Measurements from ENCODE around the gene MGAT4C.

The MGAT4C gene

DNA sequence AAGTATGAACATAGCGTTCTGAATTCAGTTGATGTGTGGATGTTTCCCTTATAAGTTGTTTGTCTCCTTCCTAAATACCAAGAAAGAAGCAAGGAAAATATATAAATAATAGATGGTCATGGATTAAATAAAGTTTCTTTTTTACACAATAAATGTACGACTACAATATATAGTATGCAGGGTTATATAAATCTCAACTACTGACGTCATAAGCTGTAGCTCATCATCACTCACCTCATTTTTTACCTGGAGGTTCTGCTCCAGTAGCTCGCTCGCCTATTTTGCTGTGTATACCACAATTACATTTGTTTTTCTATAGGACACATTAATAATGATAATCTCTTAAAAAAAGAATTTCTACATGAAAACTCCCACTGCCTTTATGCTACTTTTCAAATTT, 272.6 kb downstream of the MGAT4C start:
- Histone ChIP-seq H3K4me3 (ENCODE audit: insufficient read depth in 1 of 2, low read depth in 1 of 2, low read length in 2 of 2) (no peak overlapping the region), H3K23ac (ENCODE audit: low read length in 2 of 2) (no peak overlapping the region), H2BK120ac (ENCODE audit: low read depth, low read length) (no peak overlapping the region), H3K27me3 (ENCODE audit: control insufficient read depth in 1 of 2, insufficient read depth in 1 of 2, low read length in 2 of 2) (no peaks in the 10 kb centered on the region), H2BK5ac (ENCODE audit: low read depth, low read length, poor library complexity, severe bottlenecking) (no peak overlapping the region), H3K4ac (ENCODE audit: low read depth in 1 of 2, low read length in 2 of 2) (no peak overlapping the region), H2BK15ac (ENCODE audit: low read depth, poor library complexity, severe bottlenecking) (no peak overlapping the region), H3K36me3 (ENCODE audit: control insufficient read depth in 1 of 2, insufficient read depth in 2 of 2, low read depth in 1 of 2, low read length in 2 of 2) (no peaks in the 10 kb centered on the region), H3K18ac (ENCODE audit: low read depth in 1 of 2, low read length in 2 of 2) (no peak overlapping the region), H3K14ac (ENCODE audit: low read length in 2 of 2) (no peak overlapping the region), H3K4me2 (ENCODE audit: low read length, poor library complexity, severe bottlenecking) (no peak overlapping the region), H3K27ac (ENCODE audit: low read length, poor library complexity, severe bottlenecking) (no peak overlapping the region), H3K9me3 (ENCODE audit: control insufficient read depth, low read length) (no peaks in the 10 kb centered on the region), H4K91ac (ENCODE audit: low read length) (no peak overlapping the region), H3K4me1 (ENCODE audit: control insufficient read depth, insufficient read depth, low read depth, low read length) (peaks cover 1% of the 10 kb centered on the region), H2AFZ (ENCODE audit: low read depth, low read length) (no peak overlapping the region), H2AK5ac (ENCODE audit: low read length, severe bottlenecking) (no peak overlapping the region), H3K79me1 (replicated peaks; ENCODE audit: low read length, poor library complexity, severe bottlenecking) (no peaks in the 10 kb centered on the region), H3K9ac (ENCODE audit: low read length) (no peak overlapping the region), H2BK12ac (ENCODE audit: low read length in 2 of 2) (no peak overlapping the region), H4K8ac (ENCODE audit: low read length) (no peak overlapping the region)
- 92% methylated on average over 2 of the region's 5 CpGs for WGBS
- DNase-seq, result no peak

DNA sequence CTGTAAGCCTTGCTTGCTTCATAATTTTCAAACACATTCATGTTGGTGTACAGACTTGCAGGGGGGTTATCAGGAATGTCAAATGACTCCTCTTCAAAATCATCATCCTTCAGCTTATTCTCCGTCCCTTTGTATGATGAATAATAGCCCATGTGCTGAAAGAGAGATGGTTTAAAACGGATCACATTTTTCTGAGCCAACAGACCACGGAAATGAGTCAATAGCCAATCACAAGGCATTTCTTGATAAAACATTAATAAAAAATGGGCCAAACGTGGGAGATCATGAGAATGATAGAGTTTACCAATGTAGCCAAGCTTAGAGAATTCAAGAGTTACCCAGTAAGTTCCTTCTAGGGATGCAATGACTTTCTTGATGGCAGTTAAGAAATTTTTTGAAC, 276.6 kb downstream of the MGAT4C start:
- Histone ChIP-seq H3K9me3 (ENCODE audit: control insufficient read depth, low read length) (no peaks in the 10 kb centered on the region), H3K27ac (ENCODE audit: low read length, poor library complexity, severe bottlenecking) (no peak overlapping the region), H4K8ac (ENCODE audit: low read length) (no peak overlapping the region), H3K4me1 (ENCODE audit: control insufficient read depth, insufficient read depth, low read depth, low read length) (peaks cover 1% of the 10 kb centered on the region), H4K91ac (ENCODE audit: low read length) (no peak overlapping the region), H2BK12ac (ENCODE audit: low read length in 2 of 2) (no peak overlapping the region), H2BK15ac (ENCODE audit: low read depth, poor library complexity, severe bottlenecking) (no peak overlapping the region), H3K14ac (ENCODE audit: low read length in 2 of 2) (no peak overlapping the region), H3K36me3 (ENCODE audit: control insufficient read depth in 1 of 2, insufficient read depth in 2 of 2, low read depth in 1 of 2, low read length in 2 of 2) (no peaks in the 10 kb centered on the region), H3K23ac (ENCODE audit: low read length in 2 of 2) (no peak overlapping the region), H3K79me1 (replicated peaks; ENCODE audit: low read length, poor library complexity, severe bottlenecking) (no peaks in the 10 kb centered on the region), H3K18ac (ENCODE audit: low read depth in 1 of 2, low read length in 2 of 2) (no peak overlapping the region), H3K4ac (ENCODE audit: low read depth in 1 of 2, low read length in 2 of 2) (no peak overlapping the region), H2BK5ac (ENCODE audit: low read depth, low read length, poor library complexity, severe bottlenecking) (no peak overlapping the region), H3K4me2 (ENCODE audit: low read length, poor library complexity, severe bottlenecking) (no peak overlapping the region), H3K4me3 (ENCODE audit: insufficient read depth in 1 of 2, low read depth in 1 of 2, low read length in 2 of 2) (no peak overlapping the region), H2AFZ (ENCODE audit: low read depth, low read length) (no peak overlapping the region), H3K27me3 (ENCODE audit: control insufficient read depth in 1 of 2, insufficient read depth in 1 of 2, low read length in 2 of 2) (no peaks in the 10 kb centered on the region), H3K9ac (ENCODE audit: low read length) (no peak overlapping the region), H2BK120ac (ENCODE audit: low read depth, low read length) (no peak overlapping the region), H2AK5ac (ENCODE audit: low read length, severe bottlenecking) (no peak overlapping the region)
- no peak for DNase-seq
- WGBS, result 83% methylated on average over 1 of the region's 4 CpGs

DNA sequence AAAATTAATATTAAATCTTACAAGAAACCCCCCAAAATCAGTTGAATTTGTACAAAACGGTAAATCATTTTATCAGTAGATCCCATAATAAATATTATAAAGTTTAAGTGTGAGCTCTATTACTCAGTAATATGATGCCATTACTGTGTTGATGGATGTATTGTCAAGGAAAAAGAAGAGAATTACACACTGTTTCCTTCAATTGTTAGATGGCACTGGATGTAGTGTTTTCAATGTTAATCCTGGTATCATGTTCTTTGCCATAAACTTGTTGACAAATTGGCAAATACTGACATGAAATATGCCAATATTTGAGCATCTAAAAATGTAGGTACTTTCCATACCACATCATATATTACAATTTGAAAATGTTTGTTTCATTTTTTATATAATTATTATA, 280.5 kb downstream of the MGAT4C start:
- no peak for DNase-seq
- Histone ChIP-seq H3K4me3 (ENCODE audit: insufficient read depth in 1 of 2, low read depth in 1 of 2, low read length in 2 of 2) (no peak overlapping the region), H3K27ac (ENCODE audit: low read length, poor library complexity, severe bottlenecking) (no peak overlapping the region), H4K8ac (ENCODE audit: low read length) (no peak overlapping the region), H2BK120ac (ENCODE audit: low read depth, low read length) (no peak overlapping the region), H2BK12ac (ENCODE audit: low read length in 2 of 2) (no peak overlapping the region), H3K4me1 (ENCODE audit: control insufficient read depth, insufficient read depth, low read depth, low read length) (no peaks in the 10 kb centered on the region), H3K23ac (ENCODE audit: low read length in 2 of 2) (no peak overlapping the region), H3K14ac (ENCODE audit: low read length in 2 of 2) (no peak overlapping the region), H3K4ac (ENCODE audit: low read depth in 1 of 2, low read length in 2 of 2) (no peak overlapping the region), H3K27me3 (ENCODE audit: control insufficient read depth in 1 of 2, insufficient read depth in 1 of 2, low read length in 2 of 2) (no peaks in the 10 kb centered on the region), H3K4me2 (ENCODE audit: low read length, poor library complexity, severe bottlenecking) (no peak overlapping the region), H3K18ac (ENCODE audit: low read depth in 1 of 2, low read length in 2 of 2) (no peak overlapping the region), H2BK5ac (ENCODE audit: low read depth, low read length, poor library complexity, severe bottlenecking) (no peak overlapping the region), H3K9me3 (ENCODE audit: control insufficient read depth, low read length) (no peaks in the 10 kb centered on the region), H2AFZ (ENCODE audit: low read depth, low read length) (no peak overlapping the region), H3K79me1 (replicated peaks; ENCODE audit: low read length, poor library complexity, severe bottlenecking) (no peaks in the 10 kb centered on the region), H4K91ac (ENCODE audit: low read length) (no peak overlapping the region), H2BK15ac (ENCODE audit: low read depth, poor library complexity, severe bottlenecking) (no peak overlapping the region), H3K36me3 (ENCODE audit: control insufficient read depth in 1 of 2, insufficient read depth in 2 of 2, low read depth in 1 of 2, low read length in 2 of 2) (no peaks in the 10 kb centered on the region), H2AK5ac (ENCODE audit: low read length, severe bottlenecking) (no peak overlapping the region), H3K9ac (ENCODE audit: low read length) (no peak overlapping the region)
- no CpG with 5 or more reads among the region's 1 CpG for whole genome bisulfite sequencing

DNA sequence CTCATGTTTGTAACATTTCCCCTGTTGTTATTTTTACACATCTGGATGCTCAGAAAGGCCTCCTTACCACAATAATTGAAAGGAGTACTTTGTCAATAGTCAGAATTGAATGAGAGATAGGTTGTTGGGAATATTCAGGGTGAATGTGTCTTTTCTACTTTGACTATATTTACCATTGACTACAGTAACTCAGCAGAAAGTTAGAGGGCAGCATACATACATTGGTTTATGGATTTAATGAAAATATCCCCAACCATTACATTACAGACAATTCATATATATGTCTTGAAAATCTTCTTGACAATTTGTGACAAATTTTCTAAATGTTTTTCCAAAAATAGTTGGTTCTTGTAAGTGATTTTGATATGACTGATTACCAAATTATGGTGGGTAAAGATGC, 284.4 kb downstream of the MGAT4C start:
- Histone ChIP-seq H3K14ac (ENCODE audit: low read length in 2 of 2) (no peak overlapping the region), H3K79me1 (replicated peaks; ENCODE audit: low read length, poor library complexity, severe bottlenecking) (no peaks in the 10 kb centered on the region), H2BK15ac (ENCODE audit: low read depth, poor library complexity, severe bottlenecking) (no peak overlapping the region), H2AK5ac (ENCODE audit: low read length, severe bottlenecking) (no peak overlapping the region), H2BK12ac (ENCODE audit: low read length in 2 of 2) (no peak overlapping the region), H3K36me3 (ENCODE audit: control insufficient read depth in 1 of 2, insufficient read depth in 2 of 2, low read depth in 1 of 2, low read length in 2 of 2) (no peaks in the 10 kb centered on the region), H3K4me1 (ENCODE audit: control insufficient read depth, insufficient read depth, low read depth, low read length) (no peaks in the 10 kb centered on the region), H2AFZ (ENCODE audit: low read depth, low read length) (no peak overlapping the region), H4K91ac (ENCODE audit: low read length) (no peak overlapping the region), H3K4me3 (ENCODE audit: insufficient read depth in 1 of 2, low read depth in 1 of 2, low read length in 2 of 2) (no peak overlapping the region), H2BK5ac (ENCODE audit: low read depth, low read length, poor library complexity, severe bottlenecking) (no peak overlapping the region), H3K9ac (ENCODE audit: low read length) (no peak overlapping the region), H3K27me3 (ENCODE audit: control insufficient read depth in 1 of 2, insufficient read depth in 1 of 2, low read length in 2 of 2) (no peaks in the 10 kb centered on the region), H4K8ac (ENCODE audit: low read length) (no peak overlapping the region), H3K18ac (ENCODE audit: low read depth in 1 of 2, low read length in 2 of 2) (no peak overlapping the region), H3K4me2 (ENCODE audit: low read length, poor library complexity, severe bottlenecking) (no peak overlapping the region), H2BK120ac (ENCODE audit: low read depth, low read length) (no peak overlapping the region), H3K9me3 (ENCODE audit: control insufficient read depth, low read length) (no peaks in the 10 kb centered on the region), H3K4ac (ENCODE audit: low read depth in 1 of 2, low read length in 2 of 2) (no peak overlapping the region), H3K27ac (ENCODE audit: low read length, poor library complexity, severe bottlenecking) (no peak overlapping the region), H3K23ac (ENCODE audit: low read length in 2 of 2) (no peak overlapping the region)
- DNase-seq, result no peak
